ENCODE results near the gene GATB.

GATB gene

GRCh38 chr4:151672996-151673395, 87.8 kb downstream of the GATB start:
- no peak for DNase-seq

DNA sequence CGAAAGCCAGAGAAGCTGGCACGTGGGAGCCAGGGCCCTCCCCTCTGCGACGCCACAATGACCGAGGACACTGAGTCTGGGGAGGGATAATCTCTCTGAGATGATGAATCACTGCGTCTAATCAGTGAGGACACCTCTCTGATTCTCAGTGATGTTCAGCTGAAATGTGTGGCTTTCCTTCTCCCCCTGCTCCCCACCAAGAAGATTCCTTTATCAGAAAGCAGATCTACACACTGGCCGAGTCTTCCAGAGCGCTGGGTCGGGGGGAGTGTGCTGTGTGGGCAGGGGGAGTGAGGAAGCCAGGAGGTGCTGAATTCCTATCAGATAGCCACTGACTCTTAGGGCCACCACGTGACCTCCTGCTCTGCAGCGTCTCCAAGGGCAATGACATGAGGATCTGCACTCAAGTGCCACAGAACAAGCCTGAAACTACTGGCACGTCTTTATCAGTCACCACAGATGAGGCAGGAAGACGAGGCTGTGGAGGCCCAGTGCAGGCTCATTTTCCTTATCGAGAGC, 89.2 kb downstream of the GATB start:
- DNase-seq = no peak

DNA sequence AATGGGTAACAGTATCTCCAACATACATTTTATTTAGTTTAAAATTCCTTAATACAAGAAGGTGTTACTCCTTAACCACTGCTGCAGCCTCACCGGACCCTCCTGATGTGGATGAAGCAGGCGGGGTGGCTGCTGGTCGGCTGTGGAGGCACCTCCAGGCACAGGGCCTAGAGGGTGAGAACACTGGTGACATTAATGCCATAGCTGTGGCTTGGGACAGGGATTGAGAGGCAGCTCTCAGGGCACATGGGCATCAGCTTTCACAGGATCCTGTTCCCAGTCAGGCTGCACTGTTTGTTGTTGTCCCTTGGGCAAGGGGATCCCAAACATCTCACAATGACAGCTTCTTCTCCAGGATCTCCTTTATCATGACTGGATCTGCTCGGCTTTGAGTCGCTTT, 90.0 kb downstream of the GATB start:
- DNase-seq = no peak

DNA sequence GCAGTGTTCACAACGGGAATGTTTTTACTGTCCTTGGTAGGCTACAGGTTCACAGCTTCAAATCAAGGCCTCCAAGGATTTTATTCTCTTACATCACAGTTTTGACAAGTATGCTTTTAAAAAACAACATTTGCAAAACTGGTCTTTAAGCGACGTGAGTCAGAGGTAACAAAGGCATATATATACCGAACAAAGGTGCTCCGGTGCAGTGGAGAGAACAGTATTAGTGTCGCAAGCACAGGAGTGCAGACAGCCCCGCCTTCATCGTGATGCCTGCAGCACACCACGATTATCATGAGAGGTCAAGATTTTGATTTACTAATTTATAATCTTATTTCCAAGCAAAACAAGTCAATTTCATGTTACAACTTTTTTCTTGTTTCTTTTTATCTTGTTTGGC, 90.8 kb downstream of the GATB start:
- DNase-seq = no peak

DNA sequence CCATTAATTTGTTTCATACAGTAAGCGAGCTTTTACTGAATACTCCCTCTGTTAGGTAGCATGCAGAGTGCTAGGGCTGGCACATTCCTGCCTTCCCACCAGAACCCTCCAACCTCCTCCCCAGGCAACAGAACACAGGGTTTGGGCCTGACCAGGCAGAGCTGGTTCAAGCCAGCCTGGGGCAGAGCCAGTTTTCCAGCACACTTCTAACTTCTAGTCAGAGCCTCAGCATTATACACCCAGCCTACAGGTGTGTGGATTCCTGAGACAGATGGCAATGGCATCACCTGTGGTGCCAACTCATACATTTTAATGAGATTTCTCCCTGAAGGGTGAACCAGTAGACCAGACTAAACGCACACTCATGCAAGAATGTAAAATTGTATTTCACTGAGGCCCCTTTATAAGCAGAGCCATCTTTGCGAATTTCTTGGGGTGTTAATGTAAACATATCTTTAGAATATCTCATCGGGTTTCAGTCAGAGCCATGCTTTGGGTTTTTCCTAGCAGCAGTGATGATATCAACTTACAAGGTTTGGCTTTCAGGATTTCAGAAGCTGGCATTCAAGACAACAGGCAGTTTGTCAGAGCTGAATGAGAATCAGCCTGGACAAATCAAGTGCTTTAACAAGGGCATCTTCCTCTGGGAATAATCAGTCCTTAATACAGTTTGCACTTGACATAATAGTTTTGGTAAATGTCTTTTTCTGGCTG, 92.0 kb downstream of the GATB start:
- DNase-seq = no peak

- DNase-seq = no peak
Measured at GRCh38 chr4:151667666-151668065, 93.1 kb downstream of the GATB start.

- DNase-seq = no peak
Measured at GRCh38 chr4:151667048-151667447, 93.8 kb downstream of the GATB start.

DNA sequence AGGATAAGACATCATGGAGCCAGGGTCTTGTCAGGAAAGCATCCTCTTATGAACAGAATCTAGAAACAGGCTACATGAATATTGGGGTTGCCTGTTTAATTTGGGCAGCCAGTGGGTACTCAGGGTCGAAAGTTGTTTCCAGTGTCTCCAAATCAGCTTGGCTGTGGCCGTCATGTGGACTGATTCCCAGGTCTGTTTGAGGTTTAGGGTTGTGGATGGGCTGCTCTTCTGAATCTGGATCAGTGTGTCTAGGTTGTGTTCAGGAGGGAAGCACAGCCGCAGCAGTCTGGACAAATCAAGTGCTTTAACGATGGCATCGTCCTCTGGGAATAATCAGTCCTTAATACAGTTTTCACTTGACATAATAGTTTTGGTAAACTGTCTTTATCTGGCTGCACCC, 94.3 kb downstream of the GATB start:
- no peak for DNase-seq

GRCh38 chr4:151665785-151666127, 95.1 kb downstream of the GATB start:
- DNase-seq = no peak

DNA sequence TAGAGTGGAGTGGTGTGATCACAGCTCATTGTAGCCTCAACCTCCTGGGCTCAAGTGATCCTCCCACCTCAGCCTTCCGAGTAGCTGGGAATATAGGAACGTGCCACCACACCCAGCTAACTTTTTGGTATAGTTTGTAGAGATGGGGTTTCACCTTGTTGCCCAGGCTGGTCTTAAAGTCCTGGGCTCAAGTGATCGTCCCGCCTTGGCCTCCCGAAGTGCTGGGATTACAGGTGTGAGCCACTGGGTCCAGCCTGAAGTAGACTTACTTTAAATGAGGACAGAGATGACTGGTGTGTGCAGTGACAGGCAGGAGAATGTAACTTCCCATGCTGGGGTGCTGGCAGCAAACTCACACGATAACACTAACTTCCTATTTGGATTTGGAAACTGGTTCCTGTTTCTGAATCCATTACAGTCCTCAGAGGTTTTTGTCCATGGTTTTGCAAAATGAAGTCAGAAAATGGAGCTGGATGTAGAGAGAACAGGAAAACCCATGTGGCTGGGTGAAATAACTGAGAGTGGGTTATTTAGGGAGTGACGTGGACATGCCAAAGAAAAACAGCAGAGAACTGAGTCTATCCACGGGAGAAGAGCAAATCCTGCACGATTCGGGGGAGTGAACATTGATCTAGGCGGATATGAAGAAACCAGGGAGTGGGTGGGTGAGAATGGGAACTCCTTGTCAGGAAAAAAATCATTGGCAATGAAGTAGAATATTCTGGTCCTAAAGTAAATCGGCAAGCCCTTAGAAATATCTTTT, 95.6 kb downstream of the GATB start:
- no peak for DNase-seq

- no peak for DNase-seq
Measured at GRCh38 chr4:151664289-151664688, 96.5 kb downstream of the GATB start.

GRCh38 chr4:151663109-151663508, 97.7 kb downstream of the GATB start:
- DNase-seq = no peak

DNA sequence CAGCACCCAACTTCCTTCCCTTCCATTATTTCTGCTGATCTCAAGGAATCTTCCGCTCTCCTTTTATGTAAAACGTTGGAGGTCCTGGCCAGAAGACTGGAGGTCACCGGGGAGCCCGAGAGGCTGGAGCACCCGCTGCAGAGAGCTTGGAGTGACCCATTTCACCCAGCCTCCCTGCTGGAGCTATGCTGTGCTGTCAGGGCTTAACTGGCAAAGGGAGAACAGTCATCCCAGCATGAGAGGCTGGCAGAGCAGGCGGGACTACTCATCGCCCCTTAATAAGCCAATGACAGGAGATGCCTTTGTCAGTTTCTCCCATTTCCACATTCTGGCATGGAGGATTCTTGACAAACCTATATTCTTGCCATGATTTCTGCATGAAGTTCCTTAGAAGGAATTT, 98.9 kb downstream of the GATB start:
- no peak for DNase-seq

- DNase-seq = no peak
Measured at GRCh38 chr4:151660676-151661075, 100.1 kb downstream of the GATB start.

GRCh38 chr4:151659601-151660364, 101.0 kb downstream of the GATB start:
- no peak for DNase-seq

- no peak for DNase-seq
Measured at GRCh38 chr4:151658959-151659600, 101.7 kb downstream of the GATB start.

DNA sequence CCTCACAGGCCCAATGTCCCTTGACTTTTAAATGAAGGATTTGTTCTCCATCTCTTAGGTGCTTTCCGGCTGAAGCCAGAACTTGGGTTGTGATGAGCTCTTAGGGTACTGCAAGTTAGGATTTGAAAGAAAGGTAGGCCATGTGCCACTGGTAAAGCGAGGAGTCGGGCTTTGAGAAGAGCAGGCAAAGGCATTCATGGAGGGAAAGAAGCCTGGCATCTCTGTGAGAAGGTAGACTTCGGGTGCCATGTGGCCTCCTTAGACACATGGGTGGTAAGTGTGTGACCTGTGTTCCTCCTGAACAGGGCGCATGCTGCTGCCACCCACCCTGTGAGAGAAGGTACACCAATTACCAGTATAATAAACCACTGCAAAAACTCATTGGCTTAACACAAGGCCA, 102.9 kb downstream of the GATB start:
- no peak for DNase-seq

DNA sequence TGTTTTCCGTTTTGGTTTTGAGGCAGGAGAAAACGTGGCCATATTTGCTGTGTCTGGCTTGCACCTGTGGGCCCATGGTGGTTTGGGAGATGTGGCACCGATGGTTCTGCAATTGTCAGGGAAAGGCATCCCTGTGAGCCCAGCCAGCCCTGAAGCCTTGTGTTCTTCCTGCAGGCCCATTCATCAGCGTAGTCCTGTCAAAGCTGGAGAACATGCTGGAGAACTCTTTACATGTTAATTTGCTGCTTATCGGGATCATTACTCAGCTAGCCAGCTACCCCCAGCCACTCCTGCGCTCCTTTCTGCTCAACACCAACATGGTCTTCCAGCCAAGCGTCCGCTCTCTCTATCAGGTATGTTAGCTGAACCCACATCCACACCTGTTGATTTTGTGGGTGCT, 104.7 kb downstream of the GATB start:
- DNase-seq = no peak

DNA sequence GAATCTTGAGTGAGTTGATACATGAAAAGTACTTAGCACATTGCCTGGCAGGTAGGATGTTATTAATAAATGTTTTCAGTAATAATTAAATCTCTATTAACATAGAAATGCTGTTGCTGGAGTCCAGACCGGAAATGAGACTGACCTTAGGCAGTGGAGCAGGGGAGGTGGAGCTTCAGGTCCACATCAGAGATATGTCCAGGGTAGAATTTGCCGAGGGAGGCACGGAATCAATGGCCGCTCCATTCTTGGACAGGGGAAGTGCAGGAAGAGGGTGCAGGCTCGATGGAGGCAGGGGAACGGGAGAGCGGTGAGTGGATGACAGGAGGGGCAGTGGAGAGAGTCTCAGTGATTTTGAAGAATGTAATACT, 107.3 kb downstream of the GATB start:
- DNase-seq = no peak

- DNase-seq = no peak
Measured at GRCh38 chr4:151652841-151653547, 107.8 kb downstream of the GATB start.

DNA sequence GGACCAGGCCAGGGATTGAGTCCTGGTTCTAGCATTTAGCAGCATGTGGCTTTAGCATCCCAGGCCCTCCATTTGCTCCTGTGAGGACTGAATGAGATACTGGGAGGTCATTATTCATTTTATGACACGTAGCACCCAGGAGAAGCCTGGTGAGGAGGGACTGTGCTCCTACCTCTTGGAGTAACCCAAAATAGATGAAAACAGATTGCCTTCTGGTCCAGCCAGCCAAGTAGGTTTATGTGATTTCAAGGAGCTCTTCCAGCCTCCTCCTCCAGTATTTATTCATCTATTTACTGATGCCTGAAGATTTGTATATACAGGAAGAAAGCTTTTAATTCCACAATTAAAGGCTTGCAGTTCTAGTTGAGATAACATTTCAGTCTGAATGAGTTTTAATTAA, 109.3 kb downstream of the GATB start:
- DNase-seq = no peak

DNA sequence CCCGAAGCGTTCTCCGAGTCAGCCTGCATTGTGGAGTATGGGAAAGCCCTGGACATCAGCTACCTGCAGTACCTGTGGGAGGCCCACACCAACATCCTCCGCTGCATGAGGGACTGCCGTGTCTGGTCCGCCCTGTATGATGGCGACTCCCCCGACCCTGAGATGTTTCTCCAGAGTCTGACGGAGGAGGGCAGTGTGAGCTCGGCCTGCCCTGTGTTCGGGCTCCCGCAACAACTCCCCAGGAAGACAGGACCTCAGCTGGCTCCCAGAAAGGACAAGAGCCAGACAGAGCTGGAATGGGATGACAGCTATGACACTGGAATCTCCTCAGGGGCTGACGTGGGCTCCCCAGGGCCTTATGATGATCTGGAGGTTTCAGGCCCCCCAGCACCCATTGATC, 111.3 kb downstream of the GATB start:
- DNase-seq = no peak

DNA sequence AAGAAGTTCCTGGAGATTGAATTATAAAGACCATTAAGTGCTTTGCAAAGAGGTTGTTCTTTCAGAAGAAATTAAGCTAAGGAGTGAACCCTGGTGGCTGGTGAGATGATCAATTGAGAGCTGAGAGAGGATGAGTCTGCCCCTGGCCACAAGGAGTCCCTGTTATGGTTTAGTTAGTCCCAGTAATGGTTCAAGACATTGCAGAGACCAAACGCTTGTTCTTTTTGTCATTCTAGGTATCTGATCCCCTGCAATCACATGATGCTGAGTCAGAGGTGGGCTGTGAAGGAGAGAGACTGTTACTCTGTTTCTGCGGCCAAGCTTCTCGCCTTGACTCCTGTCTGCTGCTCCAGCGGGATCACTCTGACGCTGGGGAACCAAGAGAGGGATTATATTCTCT, 114.5 kb downstream of the GATB start:
- DNase-seq = no peak
